NCI-H2227 (cell line): ENCODE data around the gene LAMC2.

Source experiments
- DNase-seq: peaks from one replicate; lab custom pipeline; 2025; ENCODE audit not compliant: unreplicated experiment; lab: John Stamatoyannopoulos, UW

LAMC2 gene

GRCh38 chr1:183212870-183213269 is 26.8 kb downstream of the LAMC2 start:
- no peak for DNase-seq

GRCh38 chr1:183214021-183214970 is 28.2 kb downstream of the LAMC2 start:
- DNase-seq = no peak

- DNase-seq = no peak
These were observed 29.1 kb downstream of the LAMC2 start for GRCh38 chr1:183215076-183215720.

DNA sequence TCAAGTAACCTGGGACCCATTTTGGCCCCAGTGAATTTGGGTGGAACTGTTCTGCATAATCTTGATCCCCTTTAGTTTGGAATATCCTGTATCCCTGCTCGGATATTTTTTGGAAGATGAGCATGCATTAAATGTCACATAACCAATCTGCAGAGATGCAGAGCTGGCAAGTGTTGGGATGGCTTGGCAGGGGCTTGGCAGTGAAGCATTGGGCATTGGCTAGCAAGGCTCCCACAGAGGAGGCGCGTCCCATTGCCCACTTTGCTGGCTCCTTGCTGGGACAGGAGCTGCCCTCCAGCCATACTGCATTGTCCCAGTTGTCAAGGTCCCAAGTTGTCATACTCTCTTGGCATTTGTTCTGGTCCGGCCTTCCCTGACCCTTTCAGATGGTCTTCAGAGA is 29.9 kb downstream of the LAMC2 start:
- DNase-seq = no peak

DNA sequence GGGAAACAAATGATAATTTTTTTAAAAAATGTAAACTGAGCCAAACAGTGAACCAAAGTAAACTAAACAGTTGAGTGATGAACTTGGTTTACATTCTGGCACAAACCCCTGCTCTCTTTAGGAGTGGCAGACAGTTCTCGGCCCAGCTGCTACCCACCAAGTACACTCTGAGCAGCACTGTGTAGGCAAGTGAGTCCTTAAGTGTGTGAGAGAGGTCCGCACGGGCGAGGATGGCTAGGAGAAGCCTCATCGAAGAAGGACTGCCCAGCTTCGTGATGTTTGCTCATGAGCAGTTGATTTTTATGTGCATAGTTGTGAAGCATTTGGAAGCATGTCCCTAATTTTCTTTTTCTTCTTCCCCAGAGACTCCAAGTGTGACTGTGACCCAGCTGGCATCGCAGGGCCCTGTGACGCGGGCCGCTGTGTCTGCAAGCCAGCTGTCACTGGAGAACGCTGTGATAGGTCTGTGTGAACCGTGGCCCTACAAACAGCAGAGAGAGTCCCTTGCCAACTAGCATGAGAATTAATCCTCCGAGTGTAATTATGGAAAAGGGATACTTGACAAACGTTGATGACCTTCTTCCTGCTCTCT is 32.1 kb downstream of the LAMC2 start:
- DNase-seq = no peak

DNA sequence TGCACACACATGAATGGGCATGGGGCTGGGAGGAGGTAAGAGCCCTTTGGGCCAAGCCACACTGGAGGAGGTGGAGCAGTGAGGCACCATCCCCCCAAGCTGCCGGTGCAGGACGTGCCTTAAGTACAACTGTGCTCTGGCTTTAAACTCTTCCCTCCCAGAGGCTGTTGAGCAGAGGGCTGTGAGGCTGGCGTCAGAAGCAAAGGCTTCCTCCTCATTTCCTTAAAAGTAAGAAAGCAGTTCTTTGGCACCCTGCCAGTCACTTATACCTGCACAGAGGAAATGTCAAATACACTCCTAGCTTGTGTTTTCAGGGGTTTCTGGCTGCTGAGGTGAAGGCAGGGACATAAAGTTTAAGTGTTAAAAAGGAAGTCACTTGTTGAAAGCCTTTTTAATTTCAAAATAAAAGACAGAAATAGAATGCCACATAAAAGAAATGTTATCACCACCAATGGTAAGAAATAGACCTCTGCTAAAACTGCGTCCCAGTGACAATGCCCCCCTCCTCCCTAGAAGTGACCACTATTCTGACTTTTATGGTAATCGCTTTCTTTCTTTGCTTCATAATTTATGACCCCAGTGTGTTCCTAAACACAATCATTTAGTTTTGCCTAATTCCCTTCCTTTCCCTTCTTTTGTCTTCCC is 33.0 kb downstream of the LAMC2 start:
- peak; percentile 20 for DNase-seq

DNA sequence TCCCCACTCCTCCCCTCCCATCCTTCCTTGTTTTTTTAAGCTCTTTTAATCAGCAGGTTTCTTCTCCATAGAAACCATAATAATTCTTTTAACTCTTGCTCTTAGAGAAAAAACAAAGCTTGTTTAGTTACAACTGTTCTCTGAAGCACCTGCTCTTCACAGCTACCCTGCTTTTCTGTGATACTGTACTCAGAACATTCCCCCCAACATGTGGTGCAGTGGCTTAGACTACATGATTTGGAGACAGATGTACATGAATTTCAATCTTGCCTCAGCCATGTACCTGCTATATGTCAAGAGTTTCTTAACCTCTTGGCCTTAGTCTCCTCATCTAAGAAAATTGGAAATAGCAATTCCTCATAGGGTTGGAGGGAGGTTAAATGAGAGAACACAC is 33.5 kb downstream of the LAMC2 start:
- DNase-seq = no peak

DNA sequence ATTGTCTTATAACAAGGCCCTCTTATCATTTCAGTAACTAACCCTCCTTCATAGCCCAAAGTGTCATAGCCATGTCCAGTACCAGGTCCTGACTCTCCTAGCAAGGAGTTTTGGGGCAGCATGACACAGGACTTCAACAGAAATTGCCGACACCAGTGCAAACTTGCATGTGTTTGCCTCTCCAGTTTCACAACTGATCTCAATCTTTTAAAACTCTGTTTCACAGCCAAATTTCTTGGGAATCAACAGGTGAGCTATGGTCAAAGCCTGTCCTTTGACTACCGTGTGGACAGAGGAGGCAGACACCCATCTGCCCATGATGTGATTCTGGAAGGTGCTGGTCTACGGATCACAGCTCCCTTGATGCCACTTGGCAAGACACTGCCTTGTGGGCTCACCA is 36.8 kb downstream of the LAMC2 start:
- no peak for DNase-seq

DNA sequence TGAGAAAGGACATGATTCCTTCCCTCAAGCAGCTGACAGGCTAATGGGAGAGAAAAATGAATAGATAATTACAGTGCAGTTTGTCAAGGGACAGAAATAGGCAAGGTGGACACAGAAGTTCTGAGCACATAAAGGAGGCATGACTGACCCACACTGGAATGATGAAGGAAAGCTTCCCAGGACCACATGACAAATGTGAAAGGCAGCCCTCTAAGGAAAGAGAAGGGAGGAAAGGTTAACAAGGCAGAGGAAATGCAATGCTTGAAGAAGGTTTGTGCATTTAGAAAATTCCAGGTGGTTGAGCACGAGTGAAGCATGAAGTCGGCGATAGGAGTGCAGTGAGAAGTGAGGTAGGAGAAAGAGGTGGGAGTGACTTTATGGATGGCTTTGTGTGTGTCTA is 37.4 kb downstream of the LAMC2 start:
- DNase-seq = no peak

- no peak for DNase-seq
These were observed 40.3 kb downstream of the LAMC2 start for GRCh38 chr1:183226361-183226760.

- no peak for DNase-seq
These were observed 40.9 kb downstream of the LAMC2 start for GRCh38 chr1:183226963-183227362.

- peak; percentile 61 for DNase-seq
These were observed 41.6 kb downstream of the LAMC2 start for GRCh38 chr1:183227422-183228346.

DNA sequence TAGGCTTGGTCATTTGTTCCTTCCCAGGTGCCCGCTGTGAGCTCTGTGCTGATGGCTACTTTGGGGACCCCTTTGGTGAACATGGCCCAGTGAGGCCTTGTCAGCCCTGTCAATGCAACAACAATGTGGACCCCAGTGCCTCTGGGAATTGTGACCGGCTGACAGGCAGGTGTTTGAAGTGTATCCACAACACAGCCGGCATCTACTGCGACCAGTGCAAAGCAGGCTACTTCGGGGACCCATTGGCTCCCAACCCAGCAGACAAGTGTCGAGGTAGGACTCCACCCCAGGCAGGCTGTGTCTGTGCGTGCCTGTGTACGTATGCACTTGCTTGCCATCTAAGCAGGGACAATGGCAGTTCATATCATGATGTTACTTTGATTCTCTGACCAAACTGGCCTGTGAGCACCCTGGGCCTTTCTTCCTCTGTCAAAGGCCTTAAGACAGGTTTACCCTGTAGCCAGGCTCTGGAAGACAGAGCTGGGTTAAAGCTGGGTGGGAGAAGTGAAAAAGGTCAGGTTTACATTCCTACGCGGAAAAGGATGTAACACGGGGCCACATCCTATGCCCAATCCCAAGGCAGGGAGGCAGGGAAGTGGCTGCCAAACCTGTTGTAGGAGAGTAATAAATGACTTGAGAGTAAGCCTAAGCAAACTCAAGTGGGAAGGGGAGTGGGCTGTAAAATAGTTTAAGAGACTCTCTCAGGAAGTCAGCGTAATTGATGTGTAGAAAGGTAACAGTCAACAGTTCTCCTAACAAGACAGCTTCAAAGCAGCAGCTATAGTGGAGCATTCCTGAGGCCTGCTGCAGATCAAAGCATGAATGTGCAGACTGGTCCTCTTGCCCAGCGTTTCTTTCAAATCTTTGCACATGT is 42.5 kb downstream of the LAMC2 start:
- no peak for DNase-seq

- DNase-seq = no peak
These were observed 44.3 kb downstream of the LAMC2 start for GRCh38 chr1:183230413-183230812.

DNA sequence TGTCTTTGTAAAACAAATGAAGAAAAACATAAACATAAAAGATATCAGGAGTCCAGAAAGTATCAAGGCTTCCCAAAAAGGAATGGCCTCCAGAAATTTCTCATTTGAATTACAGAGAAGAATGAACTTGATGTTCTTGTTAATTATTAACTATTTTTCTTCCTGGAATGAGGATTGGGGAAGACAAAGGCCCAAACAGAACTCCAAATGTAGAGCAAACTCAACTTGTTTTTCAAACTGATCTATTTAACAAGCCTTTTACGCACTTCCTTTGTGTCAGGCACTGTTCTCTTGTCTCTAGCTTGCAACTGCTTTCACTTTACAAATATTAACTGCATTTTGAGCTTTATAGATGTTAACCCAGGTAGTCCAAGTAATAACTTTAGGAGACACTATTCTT is 45.5 kb downstream of the LAMC2 start:
- no peak for DNase-seq

DNA sequence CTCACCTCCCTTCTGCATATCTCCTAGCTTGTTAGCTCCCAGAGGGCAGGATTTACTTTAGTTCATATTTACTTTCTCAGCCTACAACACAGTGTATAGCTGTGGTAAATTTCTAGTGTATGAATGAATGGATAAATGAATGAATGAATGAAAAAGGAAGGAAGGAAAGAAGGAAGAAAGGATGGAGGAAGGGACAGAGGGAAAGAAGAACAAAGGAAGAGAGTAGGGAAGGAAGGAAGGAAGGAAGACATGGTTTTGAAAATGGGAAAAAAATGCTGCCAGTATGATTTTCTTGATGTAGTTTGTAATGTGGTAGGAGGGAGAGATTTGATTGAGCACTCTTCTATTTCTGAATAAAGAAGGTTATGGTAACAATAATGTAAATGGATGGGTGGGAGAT is 47.0 kb downstream of the LAMC2 start:
- DNase-seq = no peak

- DNase-seq = peak; percentile 76
These were observed 48.8 kb downstream of the LAMC2 start for GRCh38 chr1:183234660-183235476.

DNA sequence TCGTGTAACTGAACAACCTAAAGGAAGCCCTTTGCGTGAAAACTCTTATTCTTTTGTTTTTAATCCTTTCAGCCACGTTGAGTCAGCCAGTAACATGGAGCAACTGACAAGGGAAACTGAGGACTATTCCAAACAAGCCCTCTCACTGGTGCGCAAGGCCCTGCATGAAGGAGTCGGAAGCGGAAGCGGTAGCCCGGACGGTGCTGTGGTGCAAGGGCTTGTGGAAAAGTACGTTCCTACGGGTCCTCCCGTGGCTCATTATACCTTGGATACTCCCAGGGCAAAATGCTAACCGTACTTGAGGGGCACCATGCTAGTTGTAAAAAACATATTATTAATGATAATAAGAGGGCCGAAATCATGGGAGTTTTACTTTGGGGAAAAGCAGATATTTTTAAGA is 49.4 kb downstream of the LAMC2 start:
- peak; percentile 74 for DNase-seq
